Measurements from ENCODE around the gene EHD2.

Gene EHD2

DNA sequence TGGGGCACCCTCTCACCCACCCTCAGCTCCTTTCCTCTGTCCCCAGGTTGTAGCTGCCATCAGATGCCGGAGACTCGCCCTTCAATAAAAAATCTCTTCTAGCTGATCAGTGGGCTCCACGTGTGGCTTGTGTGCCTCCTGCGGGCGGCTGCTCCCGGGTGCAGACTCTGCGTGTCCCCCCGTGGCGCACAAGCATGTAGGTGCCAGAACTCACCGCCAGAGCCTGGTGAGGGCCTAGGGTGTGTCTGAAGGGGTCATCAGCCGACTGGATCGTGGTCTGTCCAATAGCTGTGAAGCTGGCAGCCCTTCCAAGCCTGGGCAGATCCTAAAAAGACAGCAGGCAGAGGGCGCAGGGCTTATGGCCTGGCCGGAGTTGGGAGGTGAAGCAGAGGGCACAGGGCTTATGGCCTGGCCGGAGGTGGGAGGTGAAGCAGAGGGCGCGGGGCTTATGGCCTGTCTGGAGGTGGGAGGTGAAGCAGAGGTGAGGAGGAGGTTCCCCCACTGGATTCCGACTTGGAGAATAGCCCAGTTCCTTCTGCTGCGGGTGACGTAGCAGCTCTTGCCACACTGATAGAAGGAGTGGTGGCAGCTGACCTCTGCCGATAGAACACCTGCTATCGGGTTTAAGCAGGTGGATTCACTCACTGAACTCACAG is 43.9 kb downstream of the EHD2 start:
- TF ChIP-seq CTCF (IDR thresholded peaks at IDR 0.05; ENCODE audit: poor library complexity, severe bottlenecking), result no peak
- H3K9me3 ChIP-seq (ENCODE audit: severe bottlenecking), result no peaks in the 10 kb centered on the region

DNA sequence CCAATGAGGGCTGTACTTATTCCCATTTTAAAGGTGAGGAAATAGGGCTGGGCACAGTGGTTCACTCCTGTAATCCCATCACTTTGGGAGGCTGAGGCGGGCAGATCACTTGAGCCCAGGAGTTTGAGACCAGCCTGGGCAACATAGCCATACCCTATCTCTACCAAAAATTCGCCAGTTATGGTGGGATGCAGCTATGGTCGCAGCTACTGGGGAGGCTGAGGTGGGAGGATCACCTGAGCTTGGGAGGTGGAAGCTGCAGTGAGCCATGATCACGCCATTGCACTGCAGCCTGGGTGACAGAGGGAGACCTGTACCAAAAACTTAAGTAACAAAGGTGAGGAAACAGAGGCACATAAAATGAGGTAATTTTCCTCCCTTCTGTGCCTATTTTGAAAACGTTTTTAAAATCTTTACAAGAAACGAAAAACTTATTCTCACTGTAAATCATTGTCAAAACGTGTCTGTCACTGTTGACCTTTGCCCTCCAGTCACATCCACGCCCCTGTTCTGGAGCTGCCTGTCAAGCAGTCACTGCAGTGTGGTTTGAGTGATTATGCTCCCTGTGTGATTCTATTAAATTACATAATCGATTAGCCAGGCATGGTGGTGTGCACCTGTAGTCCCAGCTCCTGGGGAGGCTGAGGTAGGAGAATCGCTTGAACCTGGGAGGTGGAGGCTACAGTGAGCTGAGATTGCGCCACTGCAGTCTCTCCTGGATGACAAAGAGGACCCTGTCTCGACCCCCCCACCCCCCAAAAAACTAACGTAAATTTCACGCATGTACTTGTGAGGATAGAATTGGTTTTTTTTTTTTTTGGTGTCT is 44.6 kb downstream of the EHD2 start:
- H3K27ac ChIP-seq (ENCODE audit: poor library complexity, severe bottlenecking), result no peak overlapping the region
- ATAC-seq (ENCODE audit: low read depth), result no peak

More for the DNA sequence above, 43.9 kb downstream of the EHD2 start:
- no peak overlapping the region for H3K4me3 ChIP-seq (ENCODE audit: severe bottlenecking)
- peaks cover 64% of the 10 kb centered on the region for H3K36me3 ChIP-seq (ENCODE audit: low read depth)
- no peaks in the 10 kb centered on the region for H3K27me3 ChIP-seq (ENCODE audit: insufficient read depth, poor library complexity, severe bottlenecking)
- no peak overlapping the region for H3K27ac ChIP-seq (ENCODE audit: poor library complexity, severe bottlenecking)
- H3K4me1 ChIP-seq (ENCODE audit: insufficient read depth, poor library complexity, severe bottlenecking), result no peaks in the 10 kb centered on the region
- ATAC-seq (ENCODE audit: low read depth) (no peak), DNase-seq (ENCODE audit: low spot score) (no peak)

DNA sequence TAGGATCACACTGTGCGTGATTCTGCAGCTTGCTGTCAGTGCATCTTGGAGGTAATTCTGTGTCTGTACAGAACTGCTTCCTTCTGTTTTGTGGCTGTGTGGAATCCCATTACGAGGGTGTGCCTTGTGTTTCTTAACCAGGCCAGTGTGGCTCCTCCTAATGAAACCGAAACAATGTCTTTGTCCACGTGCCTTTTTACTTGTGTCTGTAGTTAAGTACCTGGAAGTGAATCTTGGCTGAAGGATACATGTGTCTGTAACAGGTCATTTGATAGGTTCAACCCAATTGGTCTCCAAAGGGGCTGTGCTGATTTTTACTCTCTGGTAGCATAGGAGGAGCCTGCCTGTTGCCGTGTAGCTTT is 45.2 kb downstream of the EHD2 start:
- no peaks in the 10 kb centered on the region for H3K4me1 ChIP-seq (ENCODE audit: insufficient read depth, poor library complexity, severe bottlenecking)
- no peak overlapping the region for H3K4me3 ChIP-seq (ENCODE audit: severe bottlenecking)
- no peaks in the 10 kb centered on the region for H3K9me3 ChIP-seq (ENCODE audit: severe bottlenecking)
- ATAC-seq (ENCODE audit: low read depth), result no peak
- H3K27me3 ChIP-seq (ENCODE audit: insufficient read depth, poor library complexity, severe bottlenecking), result no peaks in the 10 kb centered on the region
- no peak for TF ChIP-seq CTCF (IDR thresholded peaks at IDR 0.05; ENCODE audit: poor library complexity, severe bottlenecking)
- H3K36me3 ChIP-seq (ENCODE audit: low read depth), result peaks cover 51% of the 10 kb centered on the region
- DNase-seq (ENCODE audit: low spot score), result no peak
- no peak overlapping the region for H3K27ac ChIP-seq (ENCODE audit: poor library complexity, severe bottlenecking)

More for the DNA sequence above, 44.6 kb downstream of the EHD2 start:
- no peak for TF ChIP-seq CTCF (IDR thresholded peaks at IDR 0.05; ENCODE audit: poor library complexity, severe bottlenecking)
- Histone ChIP-seq H3K27me3 (ENCODE audit: insufficient read depth, poor library complexity, severe bottlenecking) (no peaks in the 10 kb centered on the region), H3K36me3 (ENCODE audit: low read depth) (peaks cover 57% of the 10 kb centered on the region), H3K4me1 (ENCODE audit: insufficient read depth, poor library complexity, severe bottlenecking) (no peaks in the 10 kb centered on the region), H3K4me3 (ENCODE audit: severe bottlenecking) (no peak overlapping the region), H3K9me3 (ENCODE audit: severe bottlenecking) (no peaks in the 10 kb centered on the region)
- DNase-seq (ENCODE audit: low spot score), result no peak

DNA sequence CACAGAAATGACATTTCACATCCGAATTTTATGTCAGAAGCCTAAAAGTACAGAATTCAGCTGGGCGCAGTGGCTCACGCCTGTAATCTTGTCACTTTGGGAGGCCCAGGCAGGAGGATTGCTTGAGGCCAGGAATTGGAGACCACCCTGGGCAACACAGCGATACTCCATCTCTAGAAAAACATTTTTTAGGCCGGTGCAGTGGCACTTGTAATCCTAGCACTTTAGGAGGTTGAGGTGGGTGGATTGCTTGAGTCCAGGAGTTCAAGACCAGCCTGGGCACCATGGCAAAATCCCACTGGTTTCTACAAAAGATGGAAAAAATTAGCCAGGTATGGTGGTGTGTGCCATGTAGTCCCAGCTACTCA is 47.4 kb downstream of the EHD2 start:
- Histone ChIP-seq H3K4me1 (ENCODE audit: insufficient read depth, poor library complexity, severe bottlenecking) (no peaks in the 10 kb centered on the region), H3K4me3 (ENCODE audit: severe bottlenecking) (no peak overlapping the region), H3K27ac (ENCODE audit: poor library complexity, severe bottlenecking) (no peak overlapping the region), H3K36me3 (ENCODE audit: low read depth) (peaks cover 35% of the 10 kb centered on the region), H3K9me3 (ENCODE audit: severe bottlenecking) (no peaks in the 10 kb centered on the region), H3K27me3 (ENCODE audit: insufficient read depth, poor library complexity, severe bottlenecking) (no peaks in the 10 kb centered on the region)
- TF ChIP-seq CTCF (IDR thresholded peaks at IDR 0.05; ENCODE audit: poor library complexity, severe bottlenecking), result no peak
- no peak for ATAC-seq (ENCODE audit: low read depth)
- DNase-seq (ENCODE audit: low spot score), result no peak

DNA sequence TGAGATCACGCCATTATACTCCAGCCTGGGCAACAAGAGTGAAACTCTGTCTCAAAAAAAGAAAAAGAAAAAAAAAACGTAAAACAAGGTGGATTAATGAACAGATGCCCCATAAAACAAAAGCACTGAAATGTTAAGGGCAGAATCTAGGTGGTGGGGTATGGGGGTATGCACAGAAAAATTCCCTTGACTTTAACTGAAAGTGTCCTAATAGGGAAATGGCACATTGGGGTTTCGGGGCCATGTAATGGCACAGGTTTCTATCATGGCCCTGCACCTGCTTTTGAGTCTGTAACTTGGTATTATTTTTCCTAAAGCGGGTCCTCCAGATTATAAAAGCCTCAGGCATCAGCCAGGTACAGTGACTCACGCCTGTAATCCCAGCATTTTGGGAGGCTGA is 48.3 kb downstream of the EHD2 start:
- Histone ChIP-seq H3K27ac (ENCODE audit: poor library complexity, severe bottlenecking) (no peak overlapping the region), H3K36me3 (ENCODE audit: low read depth) (peaks cover 26% of the 10 kb centered on the region), H3K27me3 (ENCODE audit: insufficient read depth, poor library complexity, severe bottlenecking) (no peaks in the 10 kb centered on the region), H3K4me1 (ENCODE audit: insufficient read depth, poor library complexity, severe bottlenecking) (no peaks in the 10 kb centered on the region), H3K9me3 (ENCODE audit: severe bottlenecking) (no peaks in the 10 kb centered on the region), H3K4me3 (ENCODE audit: severe bottlenecking) (no peak overlapping the region)
- DNase-seq (ENCODE audit: low spot score), result no peak
- ATAC-seq (ENCODE audit: low read depth), result no peak
- no peak for TF ChIP-seq CTCF (IDR thresholded peaks at IDR 0.05; ENCODE audit: poor library complexity, severe bottlenecking)

All from RWPE2 (cell line).